Esophagus muscularis mucosa (tissue), 4 donors: ENCODE data around the gene DTNBP1. TPM values are rescaled to one million over a fixed set of nuclear protein-coding genes. Genes with fewer than 3 reads are reported as not detected.

Experiments
- DNase-seq: peaks from one replicate; pipeline ENCODE4 v3.0.0-alpha.2; 2017; ENCODE audit errors: extremely low spot score
- H3K27ac ChIP-seq, 4 donors: fragments of 200-600 bp; sonication (generic); replicated peaks in 1 of 4; 1 replicate in 3 of 4; 2 replicates in 1 of 4; pipeline ENCODE4 v1.5.1; 2016 to 2019; ENCODE audit warnings: mild to moderate bottlenecking in 1 of 4
- H3K27me3 ChIP-seq, 4 donors: fragments of 200-600 bp; sonication (generic); one replicate each; pipeline versions ENCODE4 v1.5.1 to v1.6.0; 2016 to 2019
- H3K36me3 ChIP-seq, 4 donors: fragments of 200-600 bp; sonication (generic); one replicate each; pipeline ENCODE4 v1.5.1; 2016 to 2019
- H3K4me1 ChIP-seq, 4 donors: fragments of 200-600 bp; sonication (generic); one replicate each; pipeline ENCODE4 v1.5.1; 2016 to 2019
- H3K4me3 ChIP-seq, 4 donors: fragments of 200-600 bp; sonication (generic); 1 replicate in 2 of 4; 2 replicates in 2 of 4; pipeline ENCODE4 v1.5.1; 2016 to 2019; ENCODE audit warnings: mild to moderate bottlenecking in 4 of 4, moderate library complexity in 1 of 4
- H3K9me3 ChIP-seq, 4 donors: fragments of 200-600 bp; sonication (generic); 1 replicate in 3 of 4; 2 replicates in 1 of 4; pipeline ENCODE4 v1.5.1; 2016 to 2019
- CTCF ChIP-seq, 3 experiments: fragments of 200-600 bp in 2 of 3; fragments of 450-650 bp in 1 of 3; sonication (generic) in 2 of 3; IDR thresholded peaks; one replicate each; pipeline ENCODE4 v1.5.1; 2017 to 2019; ENCODE audit warnings: antibody characterized with exemption in 3 of 3, mild to moderate bottlenecking in 2 of 3, moderate library complexity in 1 of 3
- EP300 ChIP-seq: sonication (generic); formaldehyde crosslinking; IDR thresholded peaks from one replicate; pipeline ENCODE4 v1.6.1; 2017; ENCODE audit warnings: antibody characterized with exemption
- POLR2A ChIP-seq: fragments of 450-650 bp; IDR thresholded peaks from one replicate; pipeline ENCODE4 v1.6.1; 2017; ENCODE audit warnings: antibody characterized with exemption, moderate library complexity, mild to moderate bottlenecking, low read depth
- POLR2AphosphoS5 ChIP-seq, 2 donors: sonication (generic); formaldehyde crosslinking; IDR thresholded peaks; one replicate each; pipeline ENCODE4 v1.6.1; 2017; ENCODE audit warnings: antibody characterized with exemption in 2 of 2
- WGBS: methylation state at CpG from one replicate; pipeline ENCODE4 v1.1.5; 2018; 5-methylcytosine and 5-hydroxymethylcytosine counted together
- intact Hi-C: fragments of 100-400 bp; cut with DNase I; formaldehyde crosslinking; loops from one replicate; pipeline ENCODE4 v1.15.1; 2023
- total RNA-seq, 4 donors: library from RNA; depleted of rRNA; stranded (reverse); fragments of >200 nt; gene quantifications; one replicate each; pipeline versions ENCODE4 v1.1.0 to v1.2.1, GENCODE V29; 2016

DTNBP1 gene
- total RNA-seq, 4 donors from 2014 or later, result 18.3 to 26.8 (median 25.4) TPM

DNA sequence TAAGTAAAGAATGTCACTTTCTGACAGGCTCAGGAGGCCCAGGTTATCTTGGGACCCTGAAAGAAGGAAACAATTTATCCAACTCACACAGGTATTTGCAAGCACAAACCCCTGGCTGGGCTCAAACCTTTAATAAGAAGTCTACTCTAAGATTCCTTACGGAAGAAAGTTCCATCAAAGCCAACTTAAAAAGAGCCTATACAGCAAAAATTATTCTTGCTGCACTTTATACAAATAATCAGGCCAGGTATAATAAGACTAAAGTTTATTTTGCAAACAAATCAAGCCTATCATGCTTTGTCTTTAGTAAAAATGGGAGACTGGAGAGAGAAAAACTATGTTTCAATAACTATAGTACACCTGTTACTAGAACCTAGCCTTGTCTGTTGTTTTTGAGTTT lies 102.1 kb downstream of the DTNBP1 start:
- TF ChIP-seq EP300, result no peak
- no peak for TF ChIP-seq CTCF (IDR thresholded peaks at IDR 0.05)
- TF ChIP-seq POLR2A, result no peak
- no peak overlapping the region for H3K27ac ChIP-seq
- H3K4me3 ChIP-seq, result no peak overlapping the region
- H3K4me1 ChIP-seq, result peaks cover 0 to 9% (median 7%) of the 10 kb centered on the region in 4 donors
- intact Hi-C loops, result no loop called here
- 100% methylated on average over 1 of the region's 1 CpG for WGBS
- no peaks in the 10 kb centered on the region for H3K27me3 ChIP-seq
- H3K9me3 ChIP-seq, result no peaks in the 10 kb centered on the region
- no peak for DNase-seq
- H3K36me3 ChIP-seq, result no peaks in the 10 kb centered on the region

DNA sequence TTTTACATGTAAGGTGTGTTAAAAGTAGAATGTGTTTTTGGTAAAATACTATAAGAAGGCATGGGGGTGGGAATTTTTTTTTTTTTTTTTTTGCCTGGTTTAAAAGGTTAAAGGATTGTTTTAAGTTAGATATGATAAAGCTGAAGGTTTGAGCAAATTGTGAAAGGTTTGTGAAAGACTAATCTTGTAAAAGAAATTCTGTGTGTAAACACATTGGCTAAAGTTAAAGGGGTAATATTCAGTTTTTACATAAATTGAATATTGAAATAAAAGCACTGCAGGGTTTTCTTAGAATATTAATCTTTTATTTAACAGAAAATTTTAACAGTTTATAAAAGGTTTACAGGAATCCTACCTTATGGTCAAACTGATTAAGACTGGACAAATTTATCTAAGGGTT lies 105.7 kb downstream of the DTNBP1 start:
- H3K9me3 ChIP-seq, result no peaks in the 10 kb centered on the region
- DNase-seq, result no peak
- no peaks in the 10 kb centered on the region for H3K36me3 ChIP-seq
- peaks cover 9 to 20% (median 12%) of the 10 kb centered on the region in 4 donors for H3K4me1 ChIP-seq
- H3K4me3 ChIP-seq, result no peak overlapping the region
- intact Hi-C loops, result no loop called here
- no peak overlapping the region for H3K27ac ChIP-seq
- no peaks in the 10 kb centered on the region for H3K27me3 ChIP-seq
- TF ChIP-seq POLR2AphosphoS5 (IDR thresholded peaks at IDR 0.05) (no peak), CTCF (IDR thresholded peaks at IDR 0.05) (no peak), POLR2A (no peak), EP300 (no peak)

DNA sequence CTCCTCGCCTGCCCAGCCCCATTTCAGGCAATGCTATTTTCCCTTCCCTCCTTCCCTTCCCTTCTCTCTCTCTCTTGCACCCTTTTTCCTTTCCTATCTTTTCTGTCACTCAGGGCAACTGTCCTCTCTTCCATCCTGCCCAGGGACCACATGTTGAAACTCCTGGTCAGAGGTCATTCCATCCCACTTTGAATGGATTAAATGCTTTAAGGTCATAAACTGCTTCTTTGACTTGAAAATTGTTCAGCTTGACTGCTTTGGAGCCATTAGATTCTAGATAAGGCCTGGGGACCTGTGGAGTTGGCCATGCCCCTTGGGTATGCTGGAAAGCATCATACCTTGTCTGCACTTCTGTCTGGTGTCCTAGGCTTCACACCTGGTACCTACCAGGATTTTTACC lies 106.1 kb downstream of the DTNBP1 start:
- 93% methylated on average over 1 of the region's 1 CpG for WGBS
- no peaks in the 10 kb centered on the region for H3K9me3 ChIP-seq
- no peak for TF ChIP-seq POLR2AphosphoS5 (IDR thresholded peaks at IDR 0.05)
- TF ChIP-seq POLR2A, result no peak
- TF ChIP-seq CTCF (IDR thresholded peaks at IDR 0.05), result no peak
- TF ChIP-seq EP300, result no peak
- no peaks in the 10 kb centered on the region for H3K36me3 ChIP-seq
- DNase-seq, result no peak
- no peaks in the 10 kb centered on the region for H3K27me3 ChIP-seq
- intact Hi-C loops, result no loop called here
- no peak overlapping the region for H3K27ac ChIP-seq
- H3K4me3 ChIP-seq, result no peak overlapping the region
- H3K4me1 ChIP-seq, result peaks cover 13 to 25% (median 17%) of the 10 kb centered on the region in 4 donors

DNA sequence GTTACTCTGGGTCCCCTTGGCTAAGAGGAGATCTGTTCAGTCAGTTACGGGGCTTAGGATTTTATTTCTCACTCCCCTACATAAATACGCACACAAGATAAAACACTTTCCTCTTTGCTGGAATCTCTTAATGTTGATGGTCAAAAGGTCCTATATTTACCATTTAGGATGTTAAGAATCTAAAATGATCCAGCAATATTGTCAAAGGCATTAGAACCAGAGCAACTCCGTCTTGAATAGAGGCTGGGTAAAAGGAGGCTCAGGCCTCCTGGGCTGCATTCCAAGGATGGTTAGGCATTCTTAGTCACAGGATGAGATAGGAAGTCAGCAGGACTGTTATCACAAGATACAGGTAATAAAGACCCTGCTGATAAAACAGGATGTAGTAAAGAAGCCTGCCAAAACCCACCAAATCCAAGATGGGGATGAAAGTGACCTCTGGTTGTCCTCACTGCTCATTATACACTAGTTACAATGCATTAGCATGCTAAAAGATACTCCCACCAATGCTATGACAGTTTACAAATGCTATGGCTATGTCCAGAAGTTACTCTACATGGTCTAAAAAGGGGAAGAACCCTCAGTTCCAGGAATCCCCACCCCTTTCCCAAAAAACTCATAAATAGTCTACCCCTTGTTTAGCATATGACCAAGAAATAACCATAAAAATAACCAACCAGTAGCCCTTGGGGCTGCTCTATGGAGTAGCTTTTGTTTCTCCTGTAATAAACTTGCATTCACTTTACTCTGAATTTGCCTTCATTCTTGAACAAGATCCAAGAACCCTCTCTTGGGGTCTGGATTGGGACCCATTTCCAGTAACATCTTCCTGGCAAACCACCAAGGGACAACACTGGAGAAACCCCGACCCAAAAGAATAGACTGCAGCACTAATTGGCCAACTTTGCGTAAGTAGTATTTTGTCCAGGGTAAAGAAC lies 107.5 kb downstream of the DTNBP1 start:
- Histone ChIP-seq H3K36me3 (no peaks in the 10 kb centered on the region), H3K4me1 (peaks cover 16 to 33% (median 24%) of the 10 kb centered on the region in 4 donors), H3K4me3 (no peak overlapping the region), H3K27me3 (no peaks in the 10 kb centered on the region), H3K27ac (no peak overlapping the region), H3K9me3 (no peaks in the 10 kb centered on the region)
- 88% methylated on average over 5 of the region's 5 CpGs for WGBS
- intact Hi-C loops, result no loop called here
- DNase-seq, result no peak
- TF ChIP-seq CTCF (IDR thresholded peaks at IDR 0.05) (no peak), EP300 (no peak), POLR2A (no peak), POLR2AphosphoS5 (IDR thresholded peaks at IDR 0.05) (no peak)
